SIG-M5 (cell line): ENCODE measurements around the gene WDFY2.

Experiments
- DNase-seq: peaks from one replicate; lab custom pipeline; 2025; lab: John Stamatoyannopoulos, UW

WDFY2 gene

DNA sequence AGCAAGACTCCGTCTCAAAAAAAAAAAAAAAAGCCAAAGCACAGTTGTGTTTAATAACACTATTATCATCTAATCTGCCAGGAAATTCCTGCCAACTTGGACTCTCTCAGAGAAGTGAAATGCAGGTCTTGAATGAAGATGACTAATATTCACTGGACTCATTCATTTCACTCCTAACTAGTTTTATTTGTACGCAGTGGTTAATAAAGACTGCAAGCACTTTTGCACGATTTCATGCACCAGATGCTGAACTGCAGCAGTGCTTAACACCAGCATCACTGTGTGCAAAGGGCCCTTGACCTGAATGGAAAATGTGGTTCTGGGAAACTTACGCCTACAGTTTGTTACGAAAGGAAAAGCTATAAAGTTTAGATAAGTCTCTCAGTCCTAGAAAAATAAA is 156.4 kb downstream of the WDFY2 start:
- no peak for DNase-seq

DNA sequence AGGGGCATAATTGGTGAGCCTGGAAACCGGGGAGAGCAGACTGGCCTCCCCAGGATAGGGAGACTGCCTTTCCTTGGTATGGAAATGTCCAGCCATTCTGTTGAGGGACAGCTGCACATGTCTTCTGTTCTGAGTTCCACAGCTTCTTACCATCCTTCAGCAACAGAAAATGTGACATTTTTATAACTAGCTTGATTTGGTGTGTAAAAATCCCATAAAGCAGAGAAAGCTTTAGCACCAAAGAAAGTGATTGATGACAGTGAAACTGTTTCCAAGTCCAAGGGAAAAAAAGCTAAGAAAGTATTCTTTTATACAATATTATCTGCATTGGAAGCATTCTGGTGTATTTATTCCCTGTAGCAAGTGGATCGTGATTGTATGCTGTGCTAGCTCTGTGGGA is 157.8 kb downstream of the WDFY2 start:
- no peak for DNase-seq

DNA sequence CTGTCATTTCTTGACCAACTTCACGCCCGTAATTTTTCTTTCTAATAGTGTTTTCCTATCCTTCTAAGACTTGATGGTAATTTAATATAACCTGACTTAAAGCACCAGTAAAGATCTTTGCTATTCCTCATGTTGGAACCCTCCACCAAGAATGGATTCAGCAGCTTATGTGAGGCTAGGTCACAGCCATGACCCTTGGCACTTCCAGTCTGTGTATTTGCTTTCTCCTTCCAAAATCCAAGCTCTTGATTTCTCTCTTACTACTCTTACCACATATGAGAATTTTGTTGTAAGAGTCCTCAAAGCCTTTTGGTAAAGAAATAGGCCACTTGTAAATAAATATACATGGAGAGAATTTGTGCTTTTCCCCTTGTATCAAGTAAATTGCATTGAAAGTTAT is 158.3 kb downstream of the WDFY2 start:
- no peak for DNase-seq

DNA sequence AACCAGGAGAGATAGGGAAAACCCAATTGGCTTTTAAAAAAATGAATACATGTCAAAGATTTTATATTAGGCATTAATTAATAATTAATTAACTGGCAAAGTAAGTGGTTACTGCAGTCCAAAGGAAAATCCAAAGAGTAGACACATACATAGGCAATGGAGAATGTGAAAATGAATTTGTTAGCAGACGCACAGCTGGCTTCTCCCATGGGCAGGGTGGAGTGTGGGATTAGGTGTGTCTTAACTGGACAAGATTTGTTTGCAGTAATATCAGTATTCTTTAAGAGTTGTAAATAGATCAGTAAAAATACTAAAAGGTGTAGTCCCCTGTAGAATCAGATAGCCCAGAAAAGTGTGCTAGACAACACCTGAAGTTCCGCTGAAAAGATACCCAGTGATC is 161.0 kb downstream of the WDFY2 start:
- no peak for DNase-seq

DNA sequence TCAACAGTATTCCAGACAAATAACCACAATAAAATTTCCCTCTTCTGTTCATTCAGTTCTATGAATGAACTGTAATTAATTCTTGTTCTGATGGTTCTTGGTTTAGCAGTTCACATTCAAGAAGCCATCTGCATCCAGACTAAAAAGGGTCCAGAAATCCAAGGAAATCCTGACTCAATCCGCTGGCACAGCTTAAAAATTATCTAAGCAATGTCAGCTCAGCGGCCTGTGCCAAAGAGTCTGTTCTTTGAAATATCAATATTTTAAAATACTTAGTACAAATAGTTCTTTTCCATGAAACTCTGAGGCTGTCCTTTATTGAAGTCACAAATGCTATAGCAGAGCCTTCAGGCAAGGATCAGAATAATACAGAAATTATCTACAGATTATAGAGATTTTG is 162.5 kb downstream of the WDFY2 start:
- DNase-seq, result no peak

DNA sequence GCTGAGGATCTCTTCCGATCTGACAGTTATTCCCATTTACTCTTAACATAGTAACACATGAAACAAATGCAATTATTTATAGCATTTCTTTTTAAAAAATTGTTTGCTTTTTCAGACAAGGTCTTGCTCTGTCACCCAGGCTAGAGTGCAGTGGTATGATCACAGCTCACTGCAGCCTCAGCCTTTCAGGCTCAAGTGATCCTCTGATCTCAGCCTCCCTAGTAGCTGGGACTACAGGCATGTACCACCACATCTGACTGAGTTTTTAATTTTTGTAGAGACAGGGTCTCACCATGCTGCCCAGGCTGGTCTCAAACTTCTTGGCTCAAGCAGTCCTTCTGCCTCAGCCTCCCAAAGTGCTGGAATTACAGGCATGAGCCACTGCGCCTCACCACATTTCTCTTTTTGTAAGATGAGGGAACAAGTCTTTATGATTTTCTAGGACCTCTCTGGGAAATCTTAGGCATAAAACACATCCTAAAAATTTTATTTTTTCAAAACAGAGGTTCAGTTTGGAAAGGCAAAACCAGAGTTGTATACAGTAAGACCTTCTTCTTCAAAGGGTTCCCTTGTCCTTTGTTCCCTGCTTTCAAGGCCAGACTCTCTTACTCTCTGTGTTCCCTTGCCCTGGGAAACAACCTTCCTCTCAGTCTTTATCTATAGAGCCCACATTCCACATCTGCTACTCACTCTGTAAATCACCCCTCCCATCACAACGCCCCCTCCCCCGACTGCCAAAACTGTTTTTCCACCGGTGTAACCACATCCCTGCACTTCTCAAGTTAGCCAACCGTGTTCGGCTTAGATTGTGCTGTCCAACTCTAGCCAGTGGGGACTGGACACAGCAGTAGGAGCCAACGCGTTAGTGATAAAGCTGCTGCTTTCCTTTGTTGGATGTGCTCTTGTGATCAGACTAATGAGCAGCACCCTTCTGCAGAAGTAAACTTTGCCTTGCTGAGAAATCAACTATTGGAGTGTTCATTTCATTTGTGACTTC is 163.5 kb downstream of the WDFY2 start:
- DNase-seq, result no peak

DNA sequence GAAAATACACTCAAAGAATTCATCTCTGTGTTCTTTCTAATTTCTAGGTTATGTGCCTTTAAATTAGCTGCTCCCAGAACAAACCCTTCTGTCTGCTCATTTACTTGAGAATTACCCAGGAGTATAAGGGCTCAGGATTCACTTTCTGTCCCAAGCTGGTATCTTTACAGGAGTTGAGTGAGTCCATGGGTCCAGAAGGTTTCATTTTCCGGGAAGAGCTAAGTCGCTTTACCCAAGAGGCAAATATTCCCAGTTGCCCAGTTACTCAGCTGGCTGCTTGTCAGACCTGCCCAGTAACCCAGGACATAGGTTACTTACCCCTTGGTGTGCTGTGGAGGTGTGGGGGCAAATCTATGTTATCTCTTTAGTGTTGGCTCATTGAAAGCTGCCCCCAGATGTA is 172.4 kb downstream of the WDFY2 start:
- DNase-seq, result no peak

DNA sequence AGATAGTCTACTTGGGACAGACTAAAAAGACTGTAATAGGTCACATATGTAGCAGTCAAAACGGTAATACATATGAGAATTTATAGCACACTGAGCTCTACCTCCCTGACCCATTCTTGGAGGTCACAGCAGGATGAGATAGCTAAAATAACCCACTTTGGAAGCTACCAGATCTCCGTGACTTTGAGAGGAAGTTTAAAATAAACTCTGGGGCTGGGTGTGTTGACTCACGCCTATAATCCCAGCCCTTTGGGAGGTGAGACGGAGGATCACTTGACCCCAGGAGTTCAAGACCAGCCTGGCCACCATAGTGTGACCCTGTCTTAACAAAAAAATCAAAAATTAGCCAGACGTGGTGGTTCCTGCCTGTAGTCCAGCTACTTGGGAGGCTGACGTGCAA is 174.4 kb downstream of the WDFY2 start:
- DNase-seq, result no peak

DNA sequence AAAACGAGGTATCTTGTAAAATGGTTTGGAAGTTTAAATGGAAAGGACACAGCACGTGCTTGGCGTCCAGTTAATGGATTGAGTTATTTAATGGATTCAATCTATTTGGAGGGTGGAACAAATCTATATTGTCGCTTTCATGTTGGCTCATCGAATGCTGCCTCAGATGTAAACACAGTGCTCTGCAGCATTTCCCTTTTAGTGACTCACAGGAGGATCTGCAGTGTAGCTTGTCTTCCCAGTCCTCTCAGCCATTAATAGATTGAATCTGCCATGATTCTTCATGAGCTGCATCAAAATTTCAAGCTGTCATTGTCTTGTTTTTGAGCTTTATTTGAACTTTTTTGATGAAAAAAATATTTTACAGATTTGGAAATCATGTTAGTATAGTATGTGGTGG is 175.0 kb downstream of the WDFY2 start:
- DNase-seq, result no peak

GRCh38 chr13:51760592-51760991 is 176.3 kb downstream of the WDFY2 start:
- DNase-seq, result no peak

- no peak for DNase-seq
Measured at GRCh38 chr13:51761643-51762350, 177.5 kb downstream of the WDFY2 start.

DNA sequence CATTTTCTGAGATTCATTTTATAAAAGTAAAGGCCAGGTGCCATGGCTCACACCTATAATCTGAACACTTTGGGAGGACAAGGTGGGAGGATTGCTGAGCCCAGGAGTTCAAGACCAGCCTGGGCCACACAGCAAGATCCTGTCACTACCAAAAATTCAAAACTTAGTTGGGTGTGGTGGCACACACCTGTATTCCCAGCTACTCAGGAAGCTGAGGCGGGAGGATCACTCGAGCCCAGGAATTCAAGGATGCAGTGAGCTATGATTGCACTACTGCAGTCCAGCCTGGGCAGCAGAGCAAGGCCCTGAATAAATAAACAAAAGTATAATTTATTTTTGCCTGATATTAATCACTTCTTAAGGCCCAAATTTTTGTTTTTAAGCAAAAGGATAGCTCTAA is 179.2 kb downstream of the WDFY2 start:
- no peak for DNase-seq

DNA sequence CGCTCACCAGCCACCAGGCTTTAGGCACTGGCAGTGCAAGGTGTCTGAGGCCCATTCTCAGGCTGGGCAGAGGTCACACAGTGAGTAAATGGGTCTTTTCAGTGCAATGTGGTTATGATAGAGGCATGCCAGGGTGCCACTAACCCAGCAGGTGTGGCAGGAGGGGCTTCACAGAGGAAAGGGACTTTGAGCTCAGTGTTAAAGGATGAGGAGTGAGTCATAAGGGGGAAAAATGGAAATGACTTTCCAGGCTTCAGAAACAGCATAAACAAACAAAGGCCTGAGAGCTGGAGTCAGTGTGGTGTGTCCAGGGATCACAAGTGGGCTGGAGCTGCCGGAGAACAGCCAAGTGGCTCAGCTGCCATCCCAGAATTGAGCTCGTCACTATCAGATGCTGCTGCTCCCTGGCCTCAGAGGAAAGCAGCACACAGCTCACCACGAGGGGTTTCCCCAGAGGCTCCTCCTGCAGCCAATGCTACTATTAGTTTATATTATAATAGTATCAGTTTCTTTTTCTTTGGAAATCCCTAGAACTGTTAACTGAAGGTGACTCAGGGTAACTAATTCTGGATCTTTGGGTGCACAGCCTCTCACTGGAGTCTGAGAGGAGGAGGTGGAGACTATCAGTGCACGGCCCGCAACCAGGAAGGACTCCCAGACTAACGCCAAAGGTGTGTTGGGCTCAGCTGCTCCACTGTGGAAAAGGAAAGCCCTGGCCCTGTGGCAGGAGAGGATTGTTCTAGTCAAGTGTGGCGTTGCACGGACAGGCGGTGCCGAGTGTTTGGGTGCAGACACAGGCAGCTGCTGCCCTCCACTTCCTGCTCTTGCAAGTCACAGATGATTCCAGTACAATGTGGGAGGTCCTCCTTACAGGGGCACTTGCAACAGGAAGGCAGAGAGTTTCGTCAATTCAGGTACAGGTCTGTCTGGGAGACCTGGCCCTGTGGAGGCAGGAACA is 180.2 kb downstream of the WDFY2 start:
- no peak for DNase-seq

- no peak for DNase-seq
Measured at GRCh38 chr13:51765142-51765515, 180.9 kb downstream of the WDFY2 start.

DNA sequence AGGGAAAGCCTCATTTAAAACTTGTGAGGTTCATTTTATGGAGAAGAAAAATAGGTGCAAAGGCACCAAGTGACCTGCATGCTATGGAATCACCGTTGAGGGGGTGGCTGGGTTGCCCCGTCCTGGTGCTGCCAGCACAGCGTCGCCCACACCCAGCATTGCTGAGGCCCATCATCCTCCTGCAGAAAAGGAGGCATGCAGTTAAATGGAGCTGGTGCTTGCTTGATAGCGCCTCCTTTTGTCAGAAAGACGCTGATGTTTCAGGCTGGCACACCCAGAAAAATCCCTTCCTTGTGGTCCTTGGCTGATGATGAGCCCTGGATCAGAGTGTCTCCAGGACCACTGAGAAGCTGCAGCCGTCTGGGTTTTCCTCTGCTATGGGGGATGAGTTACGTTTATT is 182.8 kb downstream of the WDFY2 start:
- DNase-seq, result no peak

DNA sequence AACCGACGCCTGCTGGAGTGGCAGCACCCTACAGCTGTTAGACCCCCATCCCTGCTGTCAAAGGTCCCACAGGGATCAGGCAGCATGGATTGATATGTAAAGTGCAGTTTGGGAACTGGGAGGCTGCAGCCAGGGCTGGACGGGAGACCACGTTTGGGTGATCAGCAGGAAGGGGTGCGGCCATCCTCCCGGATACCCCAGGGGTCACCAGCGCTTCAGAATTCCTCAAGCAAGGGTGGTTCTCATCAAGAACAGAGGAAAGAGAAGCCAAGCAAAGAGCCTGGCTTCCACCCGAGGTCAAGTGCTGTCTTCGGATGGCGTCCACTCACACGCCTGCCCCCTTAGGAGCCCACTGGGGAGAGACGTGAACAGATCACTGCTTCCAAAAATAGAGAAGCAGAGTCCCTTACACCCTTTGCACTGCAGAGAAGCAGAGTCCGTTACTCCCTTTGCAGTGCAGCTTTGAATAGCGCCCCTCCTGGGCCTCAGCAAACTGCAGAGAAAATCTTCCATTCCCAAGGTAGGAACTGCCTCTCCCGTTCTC is 184.2 kb downstream of the WDFY2 start:
- DNase-seq, result no peak

DNA sequence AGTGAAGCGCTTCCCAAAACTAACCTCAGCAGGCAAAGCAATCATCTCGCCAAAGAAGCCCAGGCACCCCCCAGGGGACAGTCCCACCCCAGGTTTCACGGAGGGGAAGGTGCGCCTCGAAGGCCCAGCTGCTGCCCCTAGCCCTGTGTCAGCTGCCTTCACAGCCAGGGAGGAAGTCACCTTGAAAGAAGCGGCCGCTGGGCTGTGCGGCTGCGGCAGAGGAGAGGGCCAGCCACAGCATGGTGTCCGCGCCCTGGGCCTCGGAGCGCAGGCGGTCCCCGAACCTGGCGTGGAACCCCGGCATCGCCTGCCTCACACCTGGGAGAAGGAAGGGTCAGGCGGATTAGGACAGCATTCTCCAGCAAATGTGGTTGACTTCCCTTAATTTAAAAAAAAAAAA is 184.7 kb downstream of the WDFY2 start:
- no peak for DNase-seq

DNA sequence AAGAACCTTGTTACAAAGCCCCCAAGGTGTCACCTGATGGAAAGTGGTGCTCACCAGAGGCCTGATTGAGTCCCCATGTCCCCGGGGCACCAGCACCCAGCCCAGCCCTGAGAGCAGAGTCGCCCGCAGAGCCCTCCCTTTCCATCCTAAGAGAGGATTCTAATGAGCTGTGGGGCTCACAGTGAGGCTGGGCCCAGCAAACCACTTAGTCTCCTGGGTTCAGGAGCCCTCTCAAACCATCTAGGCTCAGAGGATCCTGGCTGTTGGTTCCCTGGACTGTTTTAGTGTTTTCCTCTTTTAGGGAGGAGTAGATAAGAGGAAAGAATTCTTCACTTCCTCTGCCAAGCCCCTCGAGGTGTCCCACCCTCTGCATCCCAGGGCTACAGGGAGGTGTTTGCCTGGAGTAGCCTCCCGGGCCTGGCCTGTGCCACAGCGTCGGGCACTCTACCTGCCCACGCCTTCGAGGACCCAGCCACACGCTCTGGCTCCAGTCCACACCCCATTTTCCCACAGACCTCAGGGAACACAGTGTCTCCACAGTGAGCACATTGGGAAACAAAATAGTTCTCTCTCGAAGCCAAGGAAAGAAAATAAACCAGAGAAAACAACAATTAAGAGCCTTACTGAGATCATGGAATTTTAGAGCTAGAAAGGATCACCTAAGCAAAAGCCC is 185.3 kb downstream of the WDFY2 start:
- no peak for DNase-seq

DNA sequence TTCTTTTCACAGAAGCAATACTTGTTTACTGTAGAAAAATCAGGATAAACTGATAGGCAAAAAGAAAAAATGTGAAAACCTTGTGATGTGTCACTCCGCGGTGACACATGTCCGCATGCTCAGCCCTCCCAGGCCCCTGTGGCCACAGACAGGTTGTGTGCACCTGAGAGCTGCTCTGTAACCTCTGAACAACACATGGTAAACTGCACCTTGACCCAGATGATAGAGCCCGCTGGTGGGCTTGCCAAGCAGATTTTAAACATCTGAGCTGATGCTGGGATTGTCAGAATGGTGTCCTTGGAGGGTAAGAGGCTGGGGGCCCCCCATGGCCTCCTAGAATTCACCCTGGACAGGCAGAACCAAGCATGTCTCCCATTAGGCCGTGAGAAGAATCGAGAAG is 185.9 kb downstream of the WDFY2 start:
- DNase-seq, result no peak

DNA sequence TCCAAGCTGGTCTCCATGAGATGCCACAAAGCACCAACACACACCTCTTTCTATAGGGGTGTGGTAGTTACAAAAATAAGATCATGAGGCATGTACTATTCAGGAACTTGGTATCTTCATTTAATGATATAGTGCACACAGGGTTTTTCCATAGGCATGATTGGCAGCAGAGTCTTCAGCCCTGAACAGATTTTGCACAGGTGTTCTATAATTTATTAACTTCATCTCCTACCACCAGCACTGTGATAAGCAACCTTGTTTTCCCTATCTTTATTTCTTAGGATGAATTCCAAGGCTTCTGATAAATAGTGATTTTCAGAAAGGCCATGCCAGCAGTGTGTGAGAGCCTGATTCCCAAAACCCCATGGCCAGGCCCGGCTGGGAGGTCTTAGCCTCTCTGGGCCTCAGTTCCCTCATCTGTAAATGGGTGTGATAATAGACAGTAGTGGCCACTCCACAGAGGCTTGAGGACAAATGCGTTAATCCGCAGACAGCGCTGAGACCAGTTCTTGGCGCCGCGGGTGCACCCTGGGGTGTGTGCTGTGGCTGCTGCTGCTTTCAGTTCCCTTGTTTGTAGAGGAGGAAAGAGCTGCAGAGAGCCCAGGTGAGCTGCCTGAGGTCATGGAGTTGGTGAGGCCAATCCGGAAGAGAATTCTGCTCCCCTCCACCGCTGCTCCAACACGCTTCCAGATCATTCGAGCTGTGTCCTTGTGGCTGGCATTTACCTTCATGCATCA is 186.6 kb downstream of the WDFY2 start:
- no peak for DNase-seq
